Motor neuron (in vitro differentiated cells): ENCODE data around the gene TRPV3. TPM values are rescaled to one million over a fixed set of nuclear protein-coding genes. Genes with fewer than 3 reads are reported as not detected.
A peak's percentile ranks its signal among the peaks of the same experiment; 100 is the strongest.

Experiments
- ATAC-seq, 8 experiments: fragments of 200-7000 bp; cut with Tn5 transposase; replicated peaks in 6 of 8; 2 replicates each; pipeline ENCODE4 v1.8.0; 2021; ENCODE audit warnings: mild to moderate bottlenecking in 8 of 8, moderate library complexity in 8 of 8
- H3K27ac ChIP-seq, 2 donors: fragments of 250-450 bp; sonication (Bioruptor Pico); 2 replicates each; pipeline ENCODE4 v1.9.0; 2021; ENCODE audit warnings: antibody characterized with exemption in 2 of 2, mild to moderate bottlenecking in 2 of 2, moderate library complexity in 1 of 2
- H3K4me1 ChIP-seq, 2 donors: fragments of 250-450 bp; sonication (Bioruptor Pico); replicated peaks in 1 of 2; 2 replicates each; pipeline ENCODE4 v1.6.1; 2021; ENCODE audit warnings: antibody characterized with exemption in 2 of 2, mild to moderate bottlenecking in 2 of 2, moderate library complexity in 1 of 2
- H3K4me3 ChIP-seq, 5 donors: fragments of 250-450 bp; sonication (Bioruptor Pico); 2 replicates each; pipeline ENCODE4 v1.9.0; 2021; ENCODE audit warnings: antibody characterized with exemption in 5 of 5, mild to moderate bottlenecking in 5 of 5, moderate library complexity in 4 of 5
- WGBS, 10 experiments: fragments of 450-650 bp; shearing (Covaris generic); methylation state at CpG; one replicate each; pipeline ENCODE4 v1.0.0; 2022; 5-methylcytosine and 5-hydroxymethylcytosine counted together
- in situ Hi-C, 9 experiments: fragments of 400-800 bp; cut with MboI; loops; one replicate each; pipeline ENCODE4 v1.15.0; 2021; ENCODE audit warnings: low sequenced_read_pairs in 9 of 9, low pct_unique_long_range_greater_than_20kb in 2 of 9; ENCODE audit not compliant: unreplicated experiment in 9 of 9
- total RNA-seq, 8 experiments: library from RNA; unstranded; fragments of 300-600 nt; gene quantifications; 2 replicates each; pipeline versions ENCODE4 v1.2.3 to v1.2.4, GENCODE V29; 2022

The TRPV3 gene
- 1 to 10 TPM in 5 of 8 experiments, under 1 TPM in 3; 0.11 to 3.2 (median 1.2) TPM for total RNA-seq

DNA sequence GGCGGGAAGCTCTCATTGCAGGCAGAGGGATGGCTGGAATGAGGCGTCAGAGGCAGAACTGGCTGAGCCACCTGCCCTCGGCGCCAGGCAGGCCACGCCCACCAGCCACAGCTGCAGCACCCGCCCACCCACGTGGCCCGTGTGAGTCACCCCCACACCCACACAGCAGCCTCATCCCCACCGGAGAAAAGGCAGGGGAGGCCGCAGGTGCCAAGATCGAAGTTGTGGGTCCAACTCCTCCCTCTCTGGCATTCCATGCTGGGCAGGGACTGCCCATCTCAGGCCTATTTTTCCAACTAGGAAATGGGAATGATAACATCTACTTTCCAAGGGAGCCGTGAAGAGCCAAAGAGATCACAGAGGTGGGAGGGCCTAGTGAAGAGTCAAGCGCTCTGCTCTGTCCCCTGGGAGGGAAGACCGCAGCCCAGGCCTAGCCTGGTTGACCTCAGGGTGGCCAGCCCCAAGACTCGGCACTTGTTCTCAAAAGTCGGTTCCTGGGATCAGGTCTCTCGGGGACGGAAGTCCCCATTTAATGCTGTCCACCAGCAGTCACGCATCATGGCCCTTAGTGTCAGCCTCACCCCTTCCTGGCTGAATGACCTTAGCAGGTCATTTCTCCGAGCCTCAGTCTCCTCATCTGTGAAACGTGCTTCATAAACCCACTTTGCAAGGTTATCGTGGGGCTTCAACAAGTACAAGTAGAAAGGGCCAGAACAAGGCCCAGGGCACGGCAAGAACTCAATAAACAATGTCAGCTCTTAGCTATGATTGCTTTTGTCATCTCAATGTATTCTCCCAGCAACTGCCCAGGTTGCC, at the start of gene TRPV3:
Gene TRPV3 (minus strand): TSS at position 45 of the 816 bp plus-strand sequence. CDS start 2,962 bp downstream, outside the sequence.
- WGBS, 10 experiments = 67 to 100% (median 88%) methylated on average over 1 to 11 of the region's 23 CpGs; no CpG with 5 or more reads in 3 of the 10 experiments
- H3K27ac ChIP-seq = no peak within 1 kb of the TSS
- peaks cover 0 to 5% of the 10 kb centered on the region in 2 donors for H3K4me1 ChIP-seq
- in situ Hi-C loops = loop anchor here in 2 of 9 experiments (25.0 kb wide), 2 partner anchors 96 to 104 kb away; partner anchors contain the start of genes EMC6 (in 1 of the 2), SPATA22 (in 1 of the 2) and TAX1BP3 (in 1 of the 2)
- ATAC-seq = peak; percentile 11 to 95 (median 44)
- no peak within 1 kb of the TSS for H3K4me3 ChIP-seq

- Histone ChIP-seq H3K27ac (no peak overlapping the region), H3K4me1 (no peaks in the 10 kb centered on the region), H3K4me3 (no peak overlapping the region)
- in situ Hi-C loops = no loop called here
- 60 to 100% (median 100%) methylated on average over 1 to 2 of the region's 4 CpGs; no CpG with 5 or more reads in 5 of the 10 experiments for WGBS, 10 experiments
- no peak for ATAC-seq
Observed at GRCh38 chr17:3603870-3604259, 46.3 kb upstream of the TRPV3 start.

DNA sequence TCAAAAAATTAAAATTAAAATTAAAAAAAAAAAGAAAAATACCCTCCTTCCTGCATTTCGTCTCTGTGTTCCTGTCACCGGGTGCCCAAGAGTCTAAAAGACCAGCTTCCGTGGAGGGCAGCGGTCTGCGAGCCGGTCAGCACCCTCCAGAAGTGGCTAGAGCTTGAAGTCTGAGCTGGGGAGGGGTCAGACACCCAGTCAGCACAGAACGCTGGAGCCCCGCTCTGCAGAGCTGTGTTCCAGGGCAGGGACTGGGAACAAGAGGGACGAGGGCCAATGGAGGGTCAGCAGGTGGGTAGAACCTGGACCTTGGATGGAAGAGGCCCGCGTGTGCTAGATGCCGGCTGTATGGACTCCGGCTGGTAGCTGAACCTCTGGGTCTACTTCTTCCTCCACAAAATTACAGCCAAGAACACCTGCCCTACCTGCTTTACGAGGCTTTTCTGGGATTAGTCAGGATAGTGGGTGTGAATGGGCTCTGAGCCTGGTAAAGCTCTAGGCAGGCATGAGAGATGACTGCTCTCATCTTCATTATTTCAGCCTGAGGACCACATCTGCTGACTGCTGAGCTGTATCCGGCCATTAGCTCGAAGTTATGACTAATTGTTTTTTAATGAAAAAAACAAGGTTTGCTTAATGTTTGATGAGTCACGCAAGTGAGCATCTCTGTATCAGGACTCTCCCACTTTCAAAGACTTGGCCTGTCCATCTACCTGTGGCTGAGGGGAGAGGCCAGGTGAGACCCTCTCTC, 45.7 kb upstream of the TRPV3 start:
- no peaks in the 10 kb centered on the region for H3K4me1 ChIP-seq
- peak in 4 of 8 experiments; percentile 43 to 72 (median 61) for ATAC-seq
- H3K27ac ChIP-seq = no peak overlapping the region
- WGBS, 10 experiments = 83 to 100% (median 98%) methylated on average over 1 to 14 of the region's 17 CpGs; no CpG with 5 or more reads in 3 of the 10 experiments
- in situ Hi-C loops = no loop called here
- H3K4me3 ChIP-seq = no peak overlapping the region

DNA sequence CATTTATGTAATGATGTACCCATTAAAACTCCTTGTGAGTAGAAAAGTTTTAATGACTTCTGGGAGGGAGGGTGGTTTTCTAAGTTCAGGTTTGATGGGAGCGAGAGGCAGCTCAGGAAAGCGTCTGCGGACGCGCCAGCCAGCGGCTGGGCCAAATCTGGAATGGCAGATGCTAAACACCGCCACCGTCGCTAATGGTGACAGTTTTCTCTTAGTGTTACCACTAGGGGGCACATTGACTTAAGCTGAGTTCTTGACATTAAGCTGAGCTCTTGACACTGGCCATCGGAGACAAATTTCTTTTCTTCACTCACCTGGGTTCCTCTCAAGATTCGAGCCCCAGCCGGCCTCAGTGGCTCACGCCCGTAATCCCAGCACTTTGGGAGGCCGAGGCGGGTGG, 44.9 kb upstream of the TRPV3 start:
- Histone ChIP-seq H3K4me3 (no peak overlapping the region), H3K4me1 (no peaks in the 10 kb centered on the region), H3K27ac (no peak overlapping the region)
- in situ Hi-C loops = no loop called here
- 73 to 100% (median 89%) methylated on average over 2 to 8 of the region's 16 CpGs; no CpG with 5 or more reads in 3 of the 10 experiments for WGBS, 10 experiments
- no peak for ATAC-seq

GRCh38 chr17:3600529-3601205, 43.1 kb upstream of the TRPV3 start:
- no peaks in the 10 kb centered on the region for H3K4me1 ChIP-seq
- in situ Hi-C loops = no loop called here
- no peak for ATAC-seq
- no peak overlapping the region for H3K27ac ChIP-seq
- no peak overlapping the region for H3K4me3 ChIP-seq
- 92 to 100% (median 95%) methylated on average over 2 to 4 of the region's 15 CpGs; no CpG with 5 or more reads in 5 of the 10 experiments for WGBS, 10 experiments

GRCh38 chr17:3598078-3598477, 40.5 kb upstream of the TRPV3 start:
- in situ Hi-C loops = no loop called here
- Histone ChIP-seq H3K4me1 (no peaks in the 10 kb centered on the region), H3K4me3 (no peak overlapping the region), H3K27ac (no peak overlapping the region)
- 33 to 90% (median 83%) methylated on average over 1 to 10 of the region's 13 CpGs; no CpG with 5 or more reads in 5 of the 10 experiments for WGBS, 10 experiments
- no peak for ATAC-seq

GRCh38 chr17:3596804-3597464, 39.3 kb upstream of the TRPV3 start:
- 84 to 94% (median 89%) methylated on average over 3 to 10 of the region's 27 CpGs; no CpG with 5 or more reads in 4 of the 10 experiments for WGBS, 10 experiments
- no peak for ATAC-seq
- H3K4me3 ChIP-seq = no peak overlapping the region
- in situ Hi-C loops = no loop called here
- no peak overlapping the region for H3K27ac ChIP-seq
- no peaks in the 10 kb centered on the region for H3K4me1 ChIP-seq

DNA sequence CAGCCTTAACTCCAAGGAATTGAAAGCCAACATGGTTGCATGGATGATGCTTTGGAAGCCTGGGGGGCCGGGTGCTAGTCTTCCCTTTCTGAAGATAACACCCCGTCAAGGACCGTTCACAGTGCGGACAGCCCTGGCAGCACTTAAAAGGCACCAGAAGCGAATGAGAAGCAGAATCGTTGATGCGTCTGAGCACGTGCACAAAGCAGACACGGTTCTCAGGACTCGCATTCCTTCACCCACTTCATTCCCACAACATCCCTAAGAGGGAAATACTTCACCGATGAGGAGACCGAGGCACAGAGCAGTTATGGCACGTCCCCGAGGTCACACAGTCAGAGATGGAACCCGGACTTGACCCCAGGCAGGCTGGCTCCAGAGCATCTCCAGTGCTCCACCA, 37.4 kb upstream of the TRPV3 start:
- 70 to 92% (median 83%) methylated on average over 2 to 6 of the region's 15 CpGs; no CpG with 5 or more reads in 4 of the 10 experiments for WGBS, 10 experiments
- Histone ChIP-seq H3K4me3 (no peak overlapping the region), H3K4me1 (no peaks in the 10 kb centered on the region), H3K27ac (no peak overlapping the region)
- ATAC-seq = no peak
- in situ Hi-C loops = no loop called here

DNA sequence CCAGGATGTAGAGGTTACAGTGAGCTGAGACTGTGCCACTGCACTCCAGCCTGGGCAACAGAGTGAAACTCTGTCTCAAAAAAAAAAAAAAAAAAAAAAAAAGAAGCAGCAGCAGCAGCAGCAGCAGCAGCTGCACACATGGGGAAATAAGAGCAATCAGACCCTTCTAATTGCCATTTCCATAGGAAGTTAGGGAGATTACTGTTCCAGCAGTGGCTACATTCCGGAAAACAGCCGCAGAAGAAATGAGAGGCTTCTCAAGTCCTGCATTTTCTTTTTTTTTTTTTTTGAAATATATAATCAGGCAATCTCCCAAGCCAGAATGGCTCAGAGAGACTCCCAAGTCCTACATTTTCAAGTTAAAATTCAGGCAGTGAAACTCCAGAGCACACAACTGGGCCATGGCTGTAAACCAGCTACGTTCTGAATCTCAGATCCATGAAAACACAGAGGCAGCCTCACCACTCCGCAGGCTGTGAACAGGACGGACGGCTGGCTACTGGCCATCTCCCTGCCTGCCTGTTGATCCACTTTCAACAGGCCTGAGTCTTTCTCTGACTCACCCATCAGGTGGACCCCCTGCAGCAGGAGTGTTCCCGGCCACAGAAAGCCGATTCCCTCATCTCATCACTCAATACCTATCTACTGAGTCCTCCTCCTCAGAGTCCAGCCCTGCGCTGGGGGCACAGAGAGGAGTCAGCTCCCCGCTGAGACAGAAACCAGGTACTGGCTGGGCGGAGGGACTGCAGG, 36.6 kb upstream of the TRPV3 start:
- in situ Hi-C loops = no loop called here
- 28 to 100% (median 75%) methylated on average over 1 to 7 of the region's 11 CpGs; no CpG with 5 or more reads in 4 of the 10 experiments for WGBS, 10 experiments
- Histone ChIP-seq H3K4me3 (no peak overlapping the region), H3K27ac (no peak overlapping the region), H3K4me1 (no peaks in the 10 kb centered on the region)
- ATAC-seq = peak in 4 of 8 experiments; percentile 61 to 73 (median 70)

DNA sequence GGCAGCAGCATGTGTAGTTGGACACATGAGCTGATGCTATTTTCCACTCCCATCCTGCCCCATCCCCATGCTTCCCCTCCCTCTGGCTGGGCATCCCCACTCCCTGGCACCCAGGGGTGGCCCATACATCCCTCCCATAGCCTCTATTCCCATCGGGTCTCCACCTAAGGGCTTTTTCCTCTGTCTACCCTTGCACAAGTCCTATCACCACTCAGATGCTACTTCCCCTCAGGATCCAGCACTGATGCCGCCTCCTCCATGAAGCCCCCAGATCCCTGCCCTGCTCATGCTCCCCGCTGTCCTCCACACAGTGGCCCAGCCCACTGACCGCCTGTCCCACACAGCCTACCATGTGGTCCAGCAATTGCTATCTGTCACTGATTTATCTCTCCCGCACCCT, 35.8 kb upstream of the TRPV3 start:
- Histone ChIP-seq H3K27ac (no peak overlapping the region), H3K4me1 (no peaks in the 10 kb centered on the region), H3K4me3 (no peak overlapping the region)
- 38 to 100% (median 90%) methylated on average over 1 to 3 of the region's 5 CpGs; no CpG with 5 or more reads in 4 of the 10 experiments for WGBS, 10 experiments
- in situ Hi-C loops = no loop called here
- ATAC-seq = no peak

- in situ Hi-C loops = no loop called here
- H3K4me3 ChIP-seq = no peak overlapping the region
- H3K27ac ChIP-seq = no peak overlapping the region
- H3K4me1 ChIP-seq = no peaks in the 10 kb centered on the region
- 78 to 100% methylated on average over 2 to 3 of the region's 15 CpGs; no CpG with 5 or more reads in 8 of the 10 experiments for WGBS, 10 experiments
- no peak for ATAC-seq
Observed at GRCh38 chr17:3592216-3592860, 34.7 kb upstream of the TRPV3 start.
